PFSK-1 (cell line): Measurements from ENCODE around the gene EN1.

ENCODE experiments used
- FOXP2 ChIP-seq: optimal IDR thresholded peaks from 2 replicates; pipeline ENCODE3; 2011; ENCODE audit warnings: borderline replicate concordance, control low read depth, inconsistent platforms; ENCODE audit not compliant: insufficient read depth; ENCODE audit errors: extremely low read length, extremely low read depth
- POLR2AphosphoS5 ChIP-seq: IDR thresholded peaks from 2 replicates; pipeline ENCODE4 v1.6.1; 2012; ENCODE audit warnings: low read depth, mild to moderate bottlenecking, control low read depth, low read length, moderate library complexity
- REST ChIP-seq, 2 experiments: IDR thresholded peaks; 2 replicates each; pipeline versions ENCODE4 v1.6.1 to v1.8.0; 2011 to 2012; ENCODE audit warnings: low read depth in 2 of 2, low read length in 2 of 2, control low read depth in 1 of 2, inconsistent platforms in 1 of 2, mild to moderate bottlenecking in 1 of 2, moderate library complexity in 1 of 2; ENCODE audit not compliant: insufficient read depth in 1 of 2
- SIN3A ChIP-seq: IDR thresholded peaks from 2 replicates; pipeline ENCODE4 v1.6.1; 2012; ENCODE audit warnings: mild to moderate bottlenecking, low read length, moderate library complexity, borderline replicate concordance; ENCODE audit not compliant: insufficient read depth
- TAF1 ChIP-seq: IDR thresholded peaks from 2 replicates; pipeline ENCODE4 v1.6.1; 2012; ENCODE audit warnings: low read length, control low read depth, borderline replicate concordance; ENCODE audit not compliant: insufficient read depth

The EN1 gene

GRCh38 chr2:118830118-118830517, 17.3 kb downstream of the EN1 start:
- TF ChIP-seq REST (IDR thresholded peaks at IDR 0.05; ENCODE audit: insufficient read depth in 1 of 2, low read depth in 2 of 2, low read length in 2 of 2) (no peak), SIN3A (no peak)

- no peak for TF ChIP-seq POLR2AphosphoS5
- no peak for TF ChIP-seq REST (IDR thresholded peaks at IDR 0.05; ENCODE audit: insufficient read depth in 1 of 2, low read depth in 2 of 2, low read length in 2 of 2)
- no peak for TF ChIP-seq TAF1
- no peak for TF ChIP-seq SIN3A
- no peak for TF ChIP-seq FOXP2
Observed at GRCh38 chr2:118826093-118826492, 21.4 kb downstream of the EN1 start.

GRCh38 chr2:118823633-118824032, 23.8 kb downstream of the EN1 start:
- TF ChIP-seq FOXP2 (no peak), REST (IDR thresholded peaks at IDR 0.05; ENCODE audit: insufficient read depth in 1 of 2, low read depth in 2 of 2, low read length in 2 of 2) (no peak), POLR2AphosphoS5 (no peak), TAF1 (no peak), SIN3A (no peak)

GRCh38 chr2:118822572-118822971, 24.9 kb downstream of the EN1 start:
- TF ChIP-seq POLR2AphosphoS5 (no peak), REST (IDR thresholded peaks at IDR 0.05; ENCODE audit: insufficient read depth in 1 of 2, low read depth in 2 of 2, low read length in 2 of 2) (no peak), FOXP2 (no peak), TAF1 (no peak), SIN3A (no peak)

- TF ChIP-seq TAF1, result no peak
- TF ChIP-seq FOXP2, result no peak
- no peak for TF ChIP-seq POLR2AphosphoS5
- no peak for TF ChIP-seq SIN3A
- TF ChIP-seq REST (IDR thresholded peaks at IDR 0.05; ENCODE audit: insufficient read depth in 1 of 2, low read depth in 2 of 2, low read length in 2 of 2), result no peak
Observed at GRCh38 chr2:118822015-118822414, 25.4 kb downstream of the EN1 start.
